ENCODE data around the gene GNL3.
"Not testable (repeated sequence)": the region's sequence is repeated elsewhere in the genome, so short reads cannot be mapped to it uniquely, and the experiment has no call there.

The GNL3 gene, protein sequence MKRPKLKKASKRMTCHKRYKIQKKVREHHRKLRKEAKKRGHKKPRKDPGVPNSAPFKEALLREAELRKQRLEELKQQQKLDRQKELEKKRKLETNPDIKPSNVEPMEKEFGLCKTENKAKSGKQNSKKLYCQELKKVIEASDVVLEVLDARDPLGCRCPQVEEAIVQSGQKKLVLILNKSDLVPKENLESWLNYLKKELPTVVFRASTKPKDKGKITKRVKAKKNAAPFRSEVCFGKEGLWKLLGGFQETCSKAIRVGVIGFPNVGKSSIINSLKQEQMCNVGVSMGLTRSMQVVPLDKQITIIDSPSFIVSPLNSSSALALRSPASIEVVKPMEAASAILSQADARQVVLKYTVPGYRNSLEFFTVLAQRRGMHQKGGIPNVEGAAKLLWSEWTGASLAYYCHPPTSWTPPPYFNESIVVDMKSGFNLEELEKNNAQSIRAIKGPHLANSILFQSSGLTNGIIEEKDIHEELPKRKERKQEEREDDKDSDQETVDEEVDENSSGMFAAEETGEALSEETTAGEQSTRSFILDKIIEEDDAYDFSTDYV

DNA sequence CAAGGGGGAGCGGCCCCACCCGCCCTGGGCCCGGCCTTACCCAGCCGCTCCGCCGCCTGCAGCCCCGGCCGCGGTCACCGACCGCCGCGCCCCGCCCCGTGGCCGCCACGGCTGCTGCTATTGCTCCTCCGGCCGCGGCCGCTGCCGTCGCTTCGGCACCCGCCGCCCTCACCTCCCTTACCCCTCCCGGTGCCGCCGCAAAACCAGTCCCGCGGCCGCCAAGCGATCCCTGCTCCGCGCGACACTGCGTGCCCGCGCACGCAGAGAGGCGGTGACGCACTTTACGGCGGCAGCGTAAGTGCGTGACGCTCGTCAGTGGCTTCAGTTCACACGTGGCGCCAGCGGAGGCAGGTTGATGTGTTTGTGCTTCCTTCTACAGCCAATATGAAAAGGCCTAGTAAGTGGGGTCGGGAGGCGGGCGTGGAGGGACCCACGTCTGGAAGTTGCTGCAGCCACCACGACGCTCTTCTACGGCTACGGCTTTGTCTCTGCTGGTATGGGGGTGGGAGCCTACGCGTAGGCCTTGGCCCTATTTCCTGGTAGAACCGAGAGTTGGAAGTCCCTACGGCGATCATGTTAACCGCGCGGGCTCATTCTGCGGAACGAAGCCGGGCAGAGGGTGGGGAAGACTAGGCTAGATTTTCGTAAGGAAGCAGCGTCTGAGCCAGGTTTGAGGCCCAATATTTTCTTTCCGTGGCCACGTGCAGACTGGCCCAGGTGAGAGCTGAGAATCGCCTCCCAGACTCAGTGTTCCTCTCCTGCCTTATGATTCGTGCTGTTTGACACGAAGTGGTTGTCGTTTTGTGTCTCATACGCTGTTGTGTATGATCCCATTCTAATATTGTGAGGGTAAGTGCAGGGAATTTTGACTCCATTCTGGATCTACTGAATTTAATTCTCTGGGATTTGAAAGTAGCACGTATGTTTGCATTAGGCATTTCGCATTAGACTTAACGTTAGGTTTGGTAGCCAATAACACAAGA lies at the start of gene GNL3, which contains the start of gene PBRM1:
Gene GNL3 (plus strand): TSS at position 324 of the 983 bp plus-strand sequence. CDS start 61 bp downstream, at position 385.
Gene PBRM1 (minus strand): TSS at position 205 of the 983 bp plus-strand sequence.
- DNase-seq: peak; percentile 94

DNA sequence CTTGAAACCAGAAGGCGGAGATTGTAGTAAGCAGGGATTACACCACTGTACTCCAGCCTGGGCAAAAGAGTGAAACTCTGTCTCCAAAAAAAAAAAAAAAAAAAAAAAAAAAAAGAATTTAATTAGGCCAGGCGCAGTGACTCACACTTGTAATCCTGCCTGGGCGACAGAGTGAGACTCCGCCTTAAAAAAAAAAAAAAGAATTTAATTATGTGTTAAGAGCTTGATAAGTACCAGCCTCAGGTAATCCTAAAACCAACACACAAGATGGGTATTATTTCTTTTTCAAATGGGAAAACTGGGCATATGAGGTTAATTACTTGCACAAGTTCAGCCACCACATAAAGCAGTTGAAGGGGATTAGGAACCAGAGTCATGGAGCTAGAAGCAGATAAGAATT lies 49.2 kb upstream of the GNL3 start:
- DNase-seq: no peak

DNA sequence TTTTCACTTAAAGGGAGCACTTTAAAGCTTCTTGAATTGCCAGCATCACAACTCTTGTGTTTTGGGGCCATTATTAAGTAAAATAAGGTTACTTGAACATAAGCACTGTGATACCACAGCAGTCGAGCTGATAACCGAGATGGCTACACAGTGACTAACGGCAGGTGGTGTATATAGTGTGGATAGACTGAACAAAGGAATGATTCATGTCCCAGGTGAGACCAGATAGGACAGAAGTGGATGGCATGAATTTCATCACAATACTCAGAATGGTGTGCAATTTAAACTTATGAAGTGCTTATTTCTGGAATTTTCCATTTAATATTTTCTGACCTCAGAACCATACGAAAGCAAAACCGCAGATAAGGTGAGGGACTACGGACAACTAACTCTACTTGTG lies 40.3 kb upstream of the GNL3 start:
- no peak for DNase-seq

DNA sequence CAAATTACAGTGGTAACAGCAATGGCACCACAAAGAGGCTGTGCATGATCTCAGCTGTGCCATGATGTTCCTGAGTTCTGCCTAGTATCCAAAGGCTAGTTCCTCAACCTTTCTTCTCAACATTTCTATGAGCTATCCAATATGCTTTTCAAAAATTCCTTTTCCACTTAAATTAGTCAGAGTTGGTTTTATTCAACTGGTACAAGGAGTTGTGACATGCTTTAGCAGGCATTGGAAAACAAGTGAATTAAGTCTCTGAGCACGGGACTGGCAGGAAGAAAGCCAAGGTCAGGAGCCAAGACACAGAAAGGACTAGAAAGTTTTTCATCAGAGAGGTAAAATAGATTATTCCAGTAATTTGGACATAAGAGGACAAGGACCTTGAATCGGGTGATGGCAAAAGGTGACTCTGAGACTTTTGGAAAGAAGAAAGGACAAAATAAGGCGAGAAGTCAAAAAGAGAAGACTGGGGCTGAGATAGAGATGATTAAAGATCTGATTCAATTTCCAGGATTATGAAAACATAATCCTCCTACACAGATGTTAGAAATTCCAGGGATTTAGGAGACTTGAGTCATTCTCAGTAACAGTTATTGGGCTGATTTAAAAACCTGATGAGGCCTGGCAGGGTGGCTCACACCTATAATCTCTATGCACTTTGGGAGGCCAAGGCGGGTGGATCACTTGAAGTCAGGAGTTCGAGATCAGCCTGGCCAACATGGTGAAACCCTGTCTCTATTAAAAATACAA lies 36.2 kb upstream of the GNL3 start:
- no peak for DNase-seq

DNA sequence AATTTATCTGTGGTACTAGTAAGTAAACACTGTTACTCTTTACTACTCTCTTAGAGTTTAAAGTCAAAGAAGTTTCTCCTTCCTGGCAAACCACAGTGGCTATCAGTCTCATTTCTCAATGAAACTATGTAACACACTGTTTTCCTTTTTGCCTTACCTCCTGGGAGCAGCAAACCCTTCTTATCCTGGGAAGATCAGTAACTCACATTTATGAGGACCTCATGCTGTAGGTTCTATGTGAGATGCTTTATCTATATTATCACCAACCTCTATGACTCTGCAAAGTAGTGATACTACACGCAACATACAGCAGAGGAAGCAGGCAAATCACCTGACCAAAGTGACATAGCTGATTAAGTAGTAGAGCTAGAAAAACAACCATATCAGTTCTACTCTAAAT lies 35.4 kb upstream of the GNL3 start:
- no peak for DNase-seq

DNA sequence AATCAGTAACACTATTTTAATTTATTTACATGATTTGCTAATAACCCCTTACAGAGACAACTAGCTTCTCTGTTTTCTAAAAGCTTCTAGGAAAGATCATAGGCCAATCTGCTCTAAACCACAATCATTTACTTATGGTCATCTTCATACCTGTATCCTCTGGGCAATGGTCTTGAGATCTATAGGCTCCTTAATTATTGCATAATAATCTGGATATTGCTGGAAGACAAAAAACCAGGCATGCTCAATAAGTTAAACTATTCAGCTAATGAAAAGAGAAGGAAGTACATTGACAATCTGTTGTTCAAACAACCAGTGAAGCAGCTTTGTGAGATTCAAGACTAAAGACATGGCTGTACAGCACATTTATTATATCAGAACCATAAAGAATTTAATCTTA lies 34.2 kb upstream of the GNL3 start:
- DNase-seq: no peak

DNA sequence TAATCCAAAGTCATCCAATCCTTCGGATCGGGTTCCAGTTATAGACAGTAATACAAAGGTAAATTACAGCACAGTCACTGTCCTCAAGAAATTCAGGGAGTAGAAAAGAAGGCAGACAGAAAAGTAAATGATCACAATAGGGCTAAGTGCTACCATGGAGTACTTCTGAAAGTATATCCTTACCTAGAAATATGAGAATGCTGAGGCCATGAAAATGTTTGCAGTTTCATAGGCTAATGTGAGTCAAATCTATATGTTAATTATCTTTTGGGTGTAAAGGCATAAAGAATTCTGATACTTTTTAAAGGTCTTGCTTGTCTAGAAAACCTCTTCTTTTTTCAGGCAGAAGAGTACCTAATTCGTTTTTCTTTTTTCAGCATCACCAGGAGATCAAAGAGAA lies 29.9 kb upstream of the GNL3 start:
- DNase-seq: no peak

DNA sequence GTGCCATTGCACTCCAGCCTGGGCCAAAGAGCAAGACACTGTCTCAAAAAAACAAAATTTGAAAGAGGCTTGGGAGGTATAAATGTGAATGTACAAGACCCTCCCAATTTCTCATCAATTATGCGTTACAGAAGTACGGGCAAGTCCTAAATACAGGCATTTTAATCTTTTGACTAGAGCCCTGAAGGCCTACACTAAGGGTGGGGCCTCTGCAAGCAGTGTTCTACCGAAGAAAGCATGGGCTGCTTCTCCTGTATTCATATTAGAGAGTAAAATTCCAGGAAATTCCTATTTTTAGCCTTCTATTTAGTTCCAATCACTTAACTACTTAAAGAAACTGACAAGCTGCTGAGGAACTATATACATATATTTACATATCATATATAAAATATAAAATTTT lies 25.8 kb upstream of the GNL3 start:
- DNase-seq: no peak

DNA sequence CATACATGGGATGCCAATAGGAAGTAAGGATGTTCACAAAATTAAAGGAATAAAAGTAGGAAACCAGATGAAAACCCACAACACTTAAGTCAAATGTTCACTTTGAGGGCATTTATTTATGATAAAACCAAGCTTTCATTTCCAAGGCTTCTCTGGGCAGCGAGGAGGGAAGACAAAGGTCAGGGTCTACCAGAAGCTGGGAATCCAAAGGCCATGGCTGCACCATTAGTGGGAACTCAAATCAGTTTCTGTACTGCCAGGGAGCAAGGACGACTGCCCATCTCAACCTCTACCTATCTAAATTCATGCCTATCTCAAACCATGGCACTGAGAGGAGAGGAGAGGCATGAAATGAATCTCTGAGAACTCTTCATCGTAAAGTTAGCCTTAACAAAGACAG lies 22.7 kb upstream of the GNL3 start:
- no peak for DNase-seq

DNA sequence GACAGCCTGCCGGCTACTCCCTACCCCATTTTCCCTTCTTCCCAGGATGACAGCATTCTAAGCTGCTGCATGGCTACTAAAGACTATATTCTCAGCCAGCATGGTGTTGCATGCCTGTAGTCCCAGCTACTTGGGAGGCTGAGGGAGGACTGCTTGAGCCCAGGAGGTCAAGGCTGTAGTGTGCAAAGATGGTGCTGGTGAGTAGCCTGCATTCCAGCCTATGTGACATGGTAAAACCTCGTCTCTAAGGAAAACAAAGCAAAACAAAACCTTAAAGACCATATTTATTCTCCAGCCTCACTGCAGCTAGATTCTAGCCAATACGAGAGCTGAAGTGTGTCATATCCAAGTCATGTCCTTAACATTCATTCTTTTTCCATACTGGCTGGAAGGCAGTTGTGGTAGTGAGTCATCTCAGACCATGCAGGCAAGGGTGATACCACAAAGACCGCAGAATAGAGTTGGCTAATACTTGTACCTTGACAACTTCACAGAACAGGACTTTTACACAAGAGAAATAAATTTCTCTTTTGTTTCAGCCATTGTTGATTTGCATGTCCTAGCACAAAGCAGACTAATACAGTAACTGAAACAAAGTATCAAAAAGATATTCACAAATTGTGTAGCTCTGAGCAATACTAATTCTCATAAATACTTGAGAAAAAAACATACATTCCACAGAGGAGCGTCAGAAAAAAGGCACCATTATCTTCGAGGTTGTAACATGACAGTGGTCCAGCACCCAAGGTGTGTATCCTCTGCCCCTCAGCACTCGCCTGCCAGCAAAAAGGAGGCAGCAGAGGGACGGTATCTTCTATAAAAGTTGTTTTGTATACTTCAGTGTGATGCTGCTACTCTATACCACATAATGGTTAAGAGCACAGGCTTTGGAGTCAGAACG lies 15.0 kb upstream of the GNL3 start:
- peak; percentile 26 to 39 for DNase-seq

DNA sequence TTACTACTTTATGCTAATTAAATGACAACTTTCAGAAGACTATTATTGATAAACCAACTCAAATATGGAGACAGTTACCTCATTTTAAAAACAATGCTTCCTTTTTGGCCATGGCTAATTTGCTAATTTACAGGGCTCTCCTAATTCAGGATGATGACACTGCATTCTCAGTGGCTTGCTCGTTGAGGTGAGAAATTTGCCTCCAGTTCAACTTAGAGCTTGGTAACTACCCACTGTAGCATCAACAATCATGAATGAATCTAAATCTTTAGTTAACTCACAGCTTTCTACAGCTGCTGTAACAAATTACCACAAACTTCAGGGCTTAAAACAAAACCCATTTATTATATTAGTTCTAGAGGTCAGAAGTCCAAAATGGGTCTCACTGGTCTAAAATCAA lies 14.2 kb upstream of the GNL3 start:
- no peak for DNase-seq

DNA sequence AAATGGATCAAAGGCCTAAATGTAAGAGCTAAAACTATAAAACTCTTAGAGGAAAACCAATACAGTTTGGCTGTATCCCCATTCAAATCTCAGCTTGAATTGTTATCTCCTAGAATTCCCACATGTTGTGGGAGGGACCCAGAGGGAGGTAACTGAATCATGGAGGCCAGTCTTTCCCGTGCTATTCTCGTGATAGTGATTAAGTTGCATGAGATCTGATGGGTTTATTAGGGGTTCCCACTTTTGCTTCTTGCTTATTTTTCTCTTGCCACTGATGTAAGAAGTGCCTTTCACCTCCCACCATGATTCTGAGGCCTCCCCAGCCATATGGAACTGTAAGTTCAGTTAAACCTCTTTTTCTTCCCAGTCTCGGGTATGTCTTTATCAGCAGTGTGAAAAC lies 9.6 kb upstream of the GNL3 start:
- DNase-seq: not testable (repeated sequence)

DNA sequence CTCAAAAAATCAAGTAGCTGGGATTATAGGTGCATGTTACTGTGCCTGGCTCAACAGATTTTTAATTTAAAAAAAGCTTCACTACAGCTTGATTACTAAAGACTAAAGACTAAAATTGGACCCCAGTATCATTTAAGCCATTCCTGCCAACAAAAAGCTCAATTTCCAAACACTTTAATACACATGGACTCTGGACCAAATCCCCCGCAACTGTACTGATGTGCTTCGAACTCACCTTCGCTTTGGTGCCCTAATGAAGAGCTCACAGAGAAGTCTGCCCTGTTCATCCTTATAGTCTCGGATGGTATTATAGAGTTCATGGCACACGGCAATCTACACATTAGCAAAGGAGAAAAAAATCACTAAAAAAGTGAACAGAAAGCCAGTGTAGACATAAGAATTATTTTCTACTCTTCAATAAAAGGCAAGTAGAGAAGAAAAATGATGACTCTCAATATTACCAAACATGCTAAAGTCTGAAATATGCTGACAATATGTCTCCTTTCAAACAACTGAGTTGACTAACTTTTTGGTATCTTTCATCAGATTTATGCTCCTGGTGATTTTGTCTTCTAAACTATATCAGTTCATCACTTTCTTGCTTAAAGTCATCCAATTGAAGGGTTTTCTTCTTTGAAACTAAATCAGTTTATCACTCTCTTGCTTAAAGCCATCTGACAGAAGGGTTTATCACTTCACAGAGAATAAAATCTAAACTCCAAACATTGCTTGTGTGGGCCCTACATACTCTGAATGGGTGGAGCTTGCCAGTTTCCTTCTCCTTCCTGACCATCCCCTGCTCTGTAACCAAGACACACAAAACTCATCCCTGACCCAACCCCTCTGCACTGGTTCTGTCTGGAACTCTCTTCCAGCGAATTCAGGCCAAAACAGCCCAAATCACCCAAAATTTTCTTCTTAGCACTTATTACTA lies 7.3 kb upstream of the GNL3 start:
- no peak for DNase-seq

DNA sequence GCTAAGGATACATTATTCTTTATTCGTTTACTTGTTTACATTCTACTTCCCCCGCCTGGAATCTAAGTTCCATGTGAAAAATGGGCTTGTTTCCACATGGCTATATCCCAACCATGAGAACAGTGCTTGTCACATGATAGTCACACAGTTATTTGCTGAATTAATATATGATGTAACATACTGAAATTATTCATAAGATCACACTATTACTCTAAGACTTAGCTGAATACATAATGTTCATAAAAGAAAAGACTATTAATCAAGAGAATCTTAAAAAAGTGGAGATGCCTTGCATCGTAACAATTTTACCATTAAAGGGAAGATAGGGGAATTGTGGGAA lies 6.7 kb upstream of the GNL3 start:
- no peak for DNase-seq

DNA sequence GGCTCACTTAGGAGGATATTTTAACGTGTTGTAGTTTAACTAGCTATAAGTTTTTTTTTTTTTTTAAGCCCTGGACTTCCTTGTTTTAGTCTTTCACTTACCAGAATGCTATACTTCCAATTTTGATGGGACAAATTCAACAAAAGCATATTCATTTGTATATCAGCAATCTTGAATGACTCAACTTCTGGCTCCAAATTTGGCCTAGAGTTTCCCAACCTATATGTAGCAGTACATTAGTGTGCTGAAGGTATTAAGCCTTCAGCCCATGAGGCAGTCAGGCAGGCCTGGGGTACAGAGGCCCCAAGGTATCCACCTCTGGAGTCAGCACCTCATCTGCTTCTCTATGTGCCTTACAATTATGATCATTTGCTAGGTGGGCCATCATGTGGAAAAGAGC lies 6.0 kb upstream of the GNL3 start:
- DNase-seq: no peak

DNA sequence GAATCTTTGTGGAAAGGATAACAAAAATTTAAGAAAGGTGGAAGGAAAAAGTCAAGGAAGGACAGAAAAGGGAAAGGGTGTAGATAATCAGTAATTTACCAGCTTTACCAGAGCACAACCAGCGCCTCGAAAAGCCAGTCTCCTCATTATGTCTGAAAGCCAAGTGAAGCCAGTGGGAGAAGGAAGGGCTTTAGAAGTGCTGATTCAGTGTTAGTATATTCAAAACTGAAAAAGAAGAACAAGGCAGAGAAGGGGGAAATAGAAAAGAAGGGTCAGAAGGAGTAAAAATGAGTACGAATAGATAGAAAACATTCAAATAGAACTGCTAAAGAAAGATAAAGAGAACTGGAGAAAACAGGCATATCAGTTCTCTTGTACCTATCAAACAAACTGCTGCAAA lies 4.2 kb upstream of the GNL3 start:
- DNase-seq: no peak

DNA sequence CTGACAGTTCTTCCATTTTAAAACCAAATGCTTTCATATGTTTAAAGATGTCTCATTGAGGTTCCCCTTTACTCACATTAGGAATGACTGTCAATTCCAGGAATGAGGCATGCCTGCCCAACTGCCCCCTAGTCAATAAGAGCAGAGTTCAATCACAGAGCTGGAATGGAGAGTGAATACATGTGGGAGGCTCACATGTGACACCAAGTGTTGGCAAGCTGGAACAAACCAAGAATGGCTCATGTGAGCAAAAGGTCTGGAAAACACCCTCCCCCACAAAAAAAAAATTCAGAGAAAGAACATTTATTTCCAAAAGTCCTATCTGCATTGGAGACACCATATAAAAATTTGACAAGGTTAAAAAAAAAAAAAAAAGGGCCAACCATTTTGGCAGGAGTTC lies 3.8 kb upstream of the GNL3 start:
- no peak for DNase-seq

DNA sequence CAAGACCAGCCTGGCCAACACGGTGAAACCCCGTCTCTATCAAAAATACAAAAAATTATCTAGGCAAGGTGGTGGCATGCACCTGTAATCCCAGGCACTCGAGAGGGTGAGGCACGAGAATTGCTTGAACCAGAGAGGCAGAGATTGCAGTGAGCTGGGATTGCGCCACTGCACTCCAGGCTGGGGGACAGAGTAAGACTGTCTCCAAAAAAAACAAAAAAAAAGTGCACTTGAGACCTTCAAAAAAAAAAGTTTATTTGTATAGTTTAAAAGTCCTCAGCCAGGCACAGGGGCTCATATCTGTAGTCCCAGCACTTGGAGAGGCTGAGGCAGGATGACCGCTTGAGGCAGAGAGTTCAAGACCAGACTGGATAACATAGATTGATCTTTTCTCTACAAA lies 2.2 kb upstream of the GNL3 start:
- DNase-seq: no peak

DNA sequence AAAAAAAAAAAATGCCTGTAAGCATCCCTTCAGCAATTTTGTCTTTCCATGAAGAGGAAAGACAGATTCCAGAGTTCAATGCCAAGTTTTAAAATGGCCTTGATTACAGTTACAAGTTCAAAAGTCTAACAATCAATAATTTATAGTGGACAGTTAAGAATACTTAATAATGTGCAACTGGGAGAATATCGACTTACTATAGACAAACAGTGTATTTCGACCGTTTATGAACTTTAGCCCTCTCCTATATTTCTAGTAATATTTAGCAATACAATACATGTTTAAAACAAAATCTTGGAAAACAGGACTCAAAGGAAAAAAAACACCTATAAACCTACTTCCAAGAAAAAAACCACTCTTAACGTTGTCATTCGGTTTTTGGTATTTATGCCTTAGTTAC lies 1.6 kb upstream of the GNL3 start:
- no peak for DNase-seq

DNA sequence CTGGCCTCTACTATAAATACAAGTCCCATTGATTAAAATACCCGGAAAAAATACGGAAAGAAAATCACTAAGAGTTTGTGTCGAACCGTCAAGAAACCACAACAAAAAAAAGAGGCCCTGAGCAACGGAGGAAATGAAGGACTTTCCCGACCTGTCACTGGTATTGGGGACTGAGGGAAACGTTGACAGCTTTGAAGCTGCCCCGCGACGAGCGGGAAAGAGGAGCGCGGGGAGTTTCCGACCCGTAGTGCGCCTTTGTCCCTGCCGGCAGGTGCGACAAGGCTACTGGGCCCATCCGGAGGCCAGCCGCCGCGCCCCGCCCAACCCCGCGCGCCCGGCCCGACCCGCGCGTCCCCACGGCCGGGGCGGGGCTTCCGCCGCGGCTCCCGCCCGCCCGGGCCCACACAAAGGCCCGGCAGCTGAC lies 535 bp upstream of the GNL3 start:
- DNase-seq: peak; percentile 83 to 87

DNA sequence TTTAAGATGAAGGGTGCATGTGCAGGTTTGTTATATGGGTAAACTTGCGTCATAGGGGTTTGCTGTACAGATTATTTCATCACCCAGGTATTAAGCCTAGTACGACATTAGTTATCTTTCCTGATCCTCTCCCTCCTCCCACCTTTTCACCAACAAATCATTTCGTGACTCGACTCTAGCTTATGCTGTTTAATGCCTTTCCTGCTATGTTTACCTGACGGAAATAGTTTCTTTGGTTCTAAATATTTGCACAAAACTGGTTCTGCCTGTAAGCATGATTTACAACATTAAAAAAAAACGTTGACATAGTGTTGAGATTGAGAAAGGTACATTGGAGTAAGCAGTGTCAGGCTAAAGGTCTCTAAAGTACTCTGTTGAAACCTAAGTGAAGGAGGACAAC lies 2.4 kb downstream of the GNL3 start:
- DNase-seq: no peak

Data from CD4-positive, alpha-beta T cell treated with Interleukin-4 for 1 hour (primary cell).